Measurements from ENCODE around the gene MOV10L1. TPM values are rescaled to one million over a fixed set of nuclear protein-coding genes. Genes with fewer than 3 reads are reported as not detected.

The MOV10L1 gene
- total and polyA plus RNA-seq, 9 of the 15 experiments (the other 6 are each of a cell fraction or from before 2014, with no cell fraction given): 0.06 to 0.43 (median 0.15) TPM

GRCh38 chr22:50146439-50147238 is 56.8 kb downstream of the MOV10L1 start (continued):
- no peak for TF ChIP-seq CHCHD3 (CRISPR knock-in tag; IDR thresholded peaks at IDR 0.05)
- no peak for TF ChIP-seq GMEB1 (CRISPR knock-in tag; IDR thresholded peaks at IDR 0.05)
- TF ChIP-seq TARDBP (IDR thresholded peaks at IDR 0.05): no peak
- no peak for TF ChIP-seq RCOR1 (IDR thresholded peaks at IDR 0.05; ENCODE audit: borderline replicate concordance in 1 of 2, low read depth in 2 of 2, low read length in 2 of 2)
- TF ChIP-seq BRF1 (IDR thresholded peaks at IDR 0.05; ENCODE audit: borderline replicate concordance, extremely low read depth, insufficient read length): no peak
- no peak for TF ChIP-seq LEF1 (IDR thresholded peaks at IDR 0.05)
- TF ChIP-seq EGR1 (conservative IDR thresholded peaks at IDR 0.05): no peak
- no peak for TF ChIP-seq MXI1 (IDR thresholded peaks at IDR 0.05; ENCODE audit: low read depth, low read length)
- no peak for TF ChIP-seq HMG20A (CRISPR knock-in tag; conservative IDR thresholded peaks at IDR 0.05)
- no peak for TF ChIP-seq ARHGAP35 (IDR thresholded peaks at IDR 0.05; ENCODE audit: partially characterized antibody)
- TF ChIP-seq NR2C1 (IDR thresholded peaks at IDR 0.05): peak; percentile 50; the same call in 1 of the 2 replicates
- peak; percentile 54 for TF ChIP-seq NR2C1 (tag; IDR thresholded peaks at IDR 0.05)
- TF ChIP-seq PHTF2 (CRISPR knock-in tag; IDR thresholded peaks at IDR 0.05): no peak
- TF ChIP-seq ZNF263 (CRISPR knock-in tag; IDR thresholded peaks at IDR 0.05; ENCODE audit: borderline replicate concordance): no peak
- TF ChIP-seq IRF1 (CRISPR knock-in tag; IDR thresholded peaks at IDR 0.05; ENCODE audit: borderline replicate concordance): no peak
- no peak for TF ChIP-seq PHB2 (IDR thresholded peaks at IDR 0.05; ENCODE audit: low read depth)
- peak; percentile 81 for TF ChIP-seq ZNF384 (IDR thresholded peaks at IDR 0.05; ENCODE audit: low read depth, low read length)
- TF ChIP-seq RBM25 (IDR thresholded peaks at IDR 0.05; ENCODE audit: low read depth, low read length, severe bottlenecking): no peak
- no peak for TF ChIP-seq NR2C2 (CRISPR knock-in tag; IDR thresholded peaks at IDR 0.05)
- peak; percentile 73 for TF ChIP-seq NR2C2 (tag; IDR thresholded peaks at IDR 0.05)
- TF ChIP-seq ZZZ3 (IDR thresholded peaks at IDR 0.05): no peak
- no peak for TF ChIP-seq EP300 (IDR thresholded peaks at IDR 0.05; ENCODE audit: low read length)
- no peak for TF ChIP-seq XRCC4 (IDR thresholded peaks at IDR 0.05; ENCODE audit: extremely low read depth, insufficient read depth, insufficient read length)
- TF ChIP-seq PRDM10 (IDR thresholded peaks at IDR 0.05; ENCODE audit: partially characterized antibody): no peak
- no peak for TF ChIP-seq ZNF75A (CRISPR knock-in tag; IDR thresholded peaks at IDR 0.05)
- TF ChIP-seq LCOR (CRISPR knock-in tag; IDR thresholded peaks at IDR 0.05): no peak

Data from K562 (cell line).